Nucleus accumbens (tissue), 56 donors: Measurements from ENCODE around the gene GPR37.

Experiments used
- DNase-seq, 56 donors: peaks; one replicate each; lab custom pipeline; 2025; lab: John Stamatoyannopoulos, UW

Gene GPR37

DNA sequence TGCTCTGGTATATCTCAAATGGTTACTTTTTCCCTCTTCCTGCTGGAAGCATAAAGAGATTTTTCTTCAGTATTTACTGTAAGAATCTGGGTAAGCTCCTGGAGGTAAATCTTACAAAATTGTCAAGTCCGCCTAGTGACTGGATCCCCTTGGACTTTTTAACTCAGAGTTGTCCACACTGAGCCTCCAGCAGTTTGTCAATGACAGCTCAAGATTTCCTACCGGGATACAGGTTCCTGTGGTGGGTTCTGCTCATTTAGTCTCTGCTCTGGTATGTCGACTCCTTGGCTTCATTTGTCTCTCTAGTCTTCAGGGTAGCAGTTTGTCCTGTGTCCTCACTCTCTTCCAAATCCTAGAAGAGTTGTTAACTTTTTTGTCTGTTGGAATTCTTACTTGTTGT lies 27.0 kb downstream of the GPR37 start:
- DNase-seq: no peak

DNA sequence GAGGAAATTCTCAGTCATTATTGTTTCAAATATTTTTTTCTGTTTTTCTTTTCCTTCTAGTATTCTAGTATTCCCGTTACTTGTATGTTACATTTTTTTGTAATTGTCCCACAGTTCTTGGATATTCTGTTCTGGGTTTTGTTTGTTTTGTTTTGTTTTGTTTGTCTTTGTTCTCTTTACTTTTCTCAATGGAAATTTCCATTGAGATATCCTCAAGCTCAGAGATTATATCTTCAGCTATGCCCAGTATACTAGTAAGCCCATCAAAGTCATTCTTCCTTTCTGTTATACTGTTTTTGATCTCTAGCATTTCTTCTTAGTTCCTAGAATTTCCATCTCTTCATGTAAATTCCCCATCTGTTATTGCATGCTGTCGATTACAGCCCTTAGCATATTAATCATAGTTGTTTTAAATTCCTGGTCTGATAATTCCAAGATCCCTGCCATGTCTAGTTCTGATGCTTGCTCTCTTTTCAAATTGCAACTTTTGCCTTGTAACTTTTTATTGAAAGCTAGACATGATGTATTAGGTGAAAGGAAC lies 27.8 kb downstream of the GPR37 start:
- no peak for DNase-seq

DNA sequence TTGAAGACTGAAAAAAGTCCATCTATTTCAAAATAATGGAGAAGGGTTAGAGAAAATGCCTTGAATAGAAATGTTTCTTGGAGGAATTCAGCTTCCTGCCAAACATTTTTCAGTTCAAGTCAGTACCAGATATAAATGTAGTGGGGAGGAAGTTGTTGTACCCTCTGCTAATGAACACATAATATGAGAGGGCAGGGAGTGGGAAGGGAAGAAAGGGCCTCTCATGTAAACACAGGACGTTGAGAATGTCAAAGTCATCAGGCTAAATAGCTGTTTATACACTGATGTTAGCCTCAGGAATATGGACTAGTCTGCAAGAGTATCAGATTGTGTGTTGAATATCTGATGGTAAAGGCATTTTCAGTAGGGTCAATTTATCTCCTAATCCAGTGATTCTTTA lies 37.0 kb downstream of the GPR37 start:
- DNase-seq: no peak

DNA sequence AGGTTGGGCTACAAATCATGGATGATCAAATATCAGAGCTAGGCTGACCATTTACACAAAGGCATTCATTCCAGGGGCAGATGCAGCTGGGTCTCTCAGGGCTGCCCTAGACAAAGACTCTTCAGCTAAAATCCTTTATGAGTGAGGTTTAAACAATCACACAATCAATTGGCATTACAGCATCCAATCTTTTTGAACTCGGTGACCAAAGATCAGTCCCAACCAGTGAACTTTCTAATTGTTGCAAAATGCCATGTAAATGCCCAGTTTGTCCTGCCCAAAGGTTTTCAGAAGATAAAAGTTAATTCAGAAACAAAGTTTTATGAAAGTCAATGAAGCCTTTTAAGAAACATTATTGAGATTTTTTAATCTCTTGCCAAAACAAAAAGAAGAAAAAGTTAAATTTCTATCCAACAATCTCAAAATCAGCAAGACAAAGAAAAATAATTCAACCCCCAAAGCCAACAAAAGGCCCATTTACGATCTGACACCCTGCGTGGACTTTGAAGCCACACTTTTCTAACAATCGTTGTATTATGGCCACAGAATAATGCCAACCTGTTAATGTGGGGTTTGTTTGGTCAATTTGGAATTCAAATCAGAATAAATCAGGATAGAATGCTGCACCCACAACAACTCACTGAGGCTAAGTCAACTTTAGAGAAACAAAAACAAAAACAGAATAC lies 40.9 kb downstream of the GPR37 start:
- DNase-seq: peak in 32 of 56 donors; percentile 7 to 75 (median 42)

DNA sequence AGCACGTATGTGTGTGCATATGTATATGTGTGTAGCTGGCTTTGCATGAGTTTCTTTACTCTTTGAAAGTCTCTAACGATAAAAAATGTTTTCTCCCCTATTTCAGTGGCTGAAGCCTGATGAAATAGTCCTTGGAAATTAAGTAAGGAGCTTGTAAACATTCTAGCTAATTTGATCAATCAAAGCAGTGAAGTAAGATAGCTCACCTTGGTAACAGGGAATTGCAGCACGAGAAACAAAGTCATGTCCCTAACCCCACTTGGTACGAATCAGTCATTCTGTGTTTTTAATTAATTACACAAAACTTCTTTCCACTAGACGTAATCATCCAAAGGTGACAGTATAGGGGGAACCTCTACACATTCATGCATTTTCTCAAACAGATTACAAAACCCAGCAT lies 41.5 kb downstream of the GPR37 start:
- no peak for DNase-seq

DNA sequence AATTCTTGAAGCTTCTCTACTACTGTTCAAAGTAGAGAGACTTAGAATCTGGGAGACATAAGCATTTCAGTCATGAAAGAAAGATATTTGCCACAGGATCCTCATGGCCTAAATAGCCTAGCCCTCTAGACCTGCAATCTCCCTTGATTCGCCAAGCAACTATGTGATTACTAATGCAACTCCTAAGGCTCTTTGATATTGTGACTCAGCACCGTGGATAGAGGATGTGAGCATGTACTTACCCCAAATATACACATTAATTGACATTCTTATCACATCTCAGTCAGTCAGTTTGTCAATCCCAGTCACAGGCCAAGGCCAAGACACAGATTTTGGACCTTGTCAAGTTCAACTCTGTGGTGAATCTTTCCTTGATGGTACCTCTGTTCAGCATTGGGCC lies 42.6 kb downstream of the GPR37 start:
- peak in 1 of 56 donors; percentile 24 for DNase-seq

DNA sequence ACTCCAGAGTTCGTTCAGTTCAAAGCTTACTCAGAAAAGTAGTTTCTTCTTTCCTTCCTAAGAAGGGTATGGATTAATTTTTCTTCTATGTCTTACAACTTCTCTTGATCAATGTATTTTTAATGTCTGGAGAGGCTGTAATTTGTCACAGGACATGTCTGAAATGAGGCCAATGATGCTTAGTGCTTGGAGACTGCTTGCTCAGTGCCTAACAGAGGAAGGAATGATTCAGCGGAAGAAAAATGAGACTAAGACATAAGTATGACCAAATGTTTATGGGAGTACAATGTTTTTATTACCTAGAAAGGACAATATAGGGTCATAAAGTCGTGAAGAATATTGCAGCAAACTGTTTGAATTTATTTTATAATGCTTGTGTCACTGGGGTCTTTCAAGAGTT lies 43.3 kb downstream of the GPR37 start:
- no peak for DNase-seq

DNA sequence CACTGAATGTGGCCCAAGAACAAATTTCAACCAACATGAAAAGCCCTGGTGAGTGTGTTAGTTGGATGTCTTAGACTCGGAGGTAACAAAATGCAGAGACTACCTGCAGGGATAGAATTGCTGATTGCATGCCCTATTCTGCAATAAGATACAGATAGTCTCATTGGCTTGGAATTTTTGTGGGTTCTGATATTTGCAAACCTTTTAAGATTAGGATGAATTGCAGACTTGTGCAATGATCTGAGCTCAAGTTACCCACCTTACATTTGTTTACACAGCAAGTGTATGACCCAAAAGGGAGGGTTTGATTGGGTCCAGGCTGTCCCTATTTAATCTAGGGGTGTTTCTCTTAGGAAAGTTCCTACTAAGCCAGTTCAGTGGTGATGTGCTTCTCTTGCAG lies 45.4 kb downstream of the GPR37 start:
- no peak for DNase-seq

DNA sequence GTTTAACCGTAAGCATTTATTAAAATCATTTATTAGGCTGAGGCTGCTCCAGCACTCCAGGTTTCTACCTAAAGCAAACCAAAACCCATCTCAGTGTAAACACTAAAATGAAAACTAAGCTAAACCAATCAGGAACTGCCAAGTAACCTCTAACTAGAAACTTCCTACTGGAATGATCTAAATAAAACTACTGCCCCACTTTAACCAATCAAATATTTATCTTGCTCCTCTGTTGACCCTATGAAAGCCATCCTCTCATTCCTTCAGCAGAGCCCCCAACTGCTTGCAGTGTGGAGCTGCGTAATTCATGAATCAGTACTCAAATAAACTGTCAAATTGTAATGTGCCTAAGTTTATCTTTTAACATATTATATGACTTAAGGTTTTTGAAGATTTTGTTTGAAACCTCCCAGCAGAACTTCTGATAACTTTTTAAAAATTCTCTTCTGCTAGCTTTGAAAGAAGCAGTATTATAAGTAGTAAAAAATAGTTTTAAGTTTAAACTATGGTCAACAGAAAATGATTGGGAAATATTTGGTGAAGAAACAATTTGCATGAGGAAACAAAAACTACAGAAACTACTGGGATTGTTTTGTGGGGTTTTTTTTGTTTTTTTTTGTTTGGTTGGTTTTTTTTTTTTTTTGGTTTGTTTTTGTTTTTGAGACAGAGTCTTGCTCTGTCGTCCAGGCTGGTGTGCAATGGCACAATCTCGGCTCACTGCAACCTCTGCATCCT lies 47.4 kb downstream of the GPR37 start:
- DNase-seq: no peak

DNA sequence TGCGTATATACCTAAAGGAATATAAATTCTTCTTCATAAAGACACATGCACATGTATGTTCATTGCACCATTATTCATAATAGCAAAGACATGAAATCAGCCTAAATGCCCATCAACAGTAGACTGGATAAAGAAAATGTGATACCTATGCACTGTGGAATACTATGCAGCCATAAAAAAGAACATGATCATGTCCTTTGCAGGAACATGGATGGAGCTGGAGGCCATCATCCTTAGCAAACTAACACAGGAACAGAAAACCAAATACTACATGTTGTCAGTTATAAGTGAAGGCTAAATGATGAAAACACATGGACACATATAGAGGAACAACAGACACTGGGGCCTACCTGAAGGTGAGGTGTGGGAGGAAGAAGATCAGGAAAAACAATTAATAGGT lies 48.7 kb downstream of the GPR37 start:
- no peak for DNase-seq

DNA sequence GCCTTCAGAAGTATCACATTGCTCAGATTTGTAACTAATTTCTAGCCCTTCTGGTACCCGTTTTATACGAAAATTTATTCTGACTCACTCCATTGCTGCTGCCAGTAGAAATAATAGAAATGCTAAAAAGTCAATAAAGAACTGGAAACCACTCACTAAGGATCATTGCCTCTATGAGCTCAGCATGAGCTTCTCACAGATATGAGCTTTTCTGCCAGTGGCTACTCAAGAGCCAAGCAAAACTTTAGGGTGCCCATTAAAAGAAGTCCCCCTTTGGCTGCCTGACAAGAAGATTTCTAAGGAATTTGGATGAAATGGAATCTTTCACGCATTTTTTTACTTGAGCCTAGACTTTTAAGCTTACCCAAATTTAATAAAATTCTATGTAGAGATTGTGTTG lies 52.5 kb downstream of the GPR37 start:
- no peak for DNase-seq

DNA sequence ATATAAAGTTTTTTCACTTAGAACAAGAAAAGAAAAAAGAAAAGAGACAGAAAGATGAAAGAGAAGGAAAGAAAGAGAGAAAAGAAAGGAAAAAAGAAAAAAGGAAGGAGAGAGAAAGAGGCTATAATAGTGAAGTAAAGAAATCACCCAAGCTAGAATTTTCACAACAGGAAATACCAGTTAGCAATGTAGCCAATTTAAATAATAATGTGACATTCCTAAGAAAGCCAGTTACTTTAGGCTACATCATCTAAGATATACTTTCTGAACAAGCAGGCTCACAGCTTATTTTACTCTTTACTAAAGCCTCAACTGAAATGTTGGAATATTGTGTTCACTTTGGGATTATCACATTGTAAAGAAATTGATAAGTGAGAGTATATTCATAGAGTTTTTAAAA lies 53.6 kb downstream of the GPR37 start:
- no peak for DNase-seq

DNA sequence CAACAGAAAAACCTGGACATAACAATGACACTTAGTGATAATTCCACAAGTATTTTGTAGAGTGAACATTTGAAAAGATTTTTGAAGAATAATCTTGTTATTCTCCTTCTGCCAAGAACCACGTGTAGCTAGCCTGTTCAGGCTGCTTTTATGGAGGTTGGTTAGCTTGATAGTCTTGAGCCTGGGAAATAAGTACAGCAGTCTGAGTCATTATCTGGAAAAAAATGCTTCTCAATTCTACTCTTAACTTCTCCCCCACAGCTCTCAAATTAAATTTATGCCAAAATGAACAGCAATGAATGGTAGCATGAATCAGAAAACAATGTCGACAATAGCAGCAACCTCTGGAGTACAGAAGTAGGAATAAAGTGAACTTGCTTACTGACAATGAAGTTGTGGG lies 63.2 kb downstream of the GPR37 start:
- peak in 4 of 56 donors; percentile 8 to 35 (median 18) for DNase-seq

DNA sequence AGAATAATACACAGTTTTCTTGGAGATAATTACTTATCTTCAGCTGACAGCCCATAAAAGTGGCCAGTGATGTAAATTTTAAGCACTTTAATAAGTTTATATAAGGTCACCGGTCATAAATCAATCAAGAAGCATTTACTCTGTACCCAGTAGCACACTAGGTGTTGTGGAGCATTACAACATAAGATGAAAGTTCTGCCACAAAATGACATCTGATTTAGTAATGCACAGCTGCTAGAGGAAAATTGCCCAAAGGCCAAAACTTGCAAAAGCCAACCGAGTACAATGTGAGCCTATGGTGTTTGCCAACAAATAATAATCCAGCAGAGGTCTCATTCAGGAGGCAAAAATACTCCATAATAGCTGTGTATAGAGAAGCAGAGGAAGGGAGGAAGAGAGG lies 63.6 kb downstream of the GPR37 start:
- peak in 22 of 56 donors; percentile 1 to 66 (median 26) for DNase-seq

DNA sequence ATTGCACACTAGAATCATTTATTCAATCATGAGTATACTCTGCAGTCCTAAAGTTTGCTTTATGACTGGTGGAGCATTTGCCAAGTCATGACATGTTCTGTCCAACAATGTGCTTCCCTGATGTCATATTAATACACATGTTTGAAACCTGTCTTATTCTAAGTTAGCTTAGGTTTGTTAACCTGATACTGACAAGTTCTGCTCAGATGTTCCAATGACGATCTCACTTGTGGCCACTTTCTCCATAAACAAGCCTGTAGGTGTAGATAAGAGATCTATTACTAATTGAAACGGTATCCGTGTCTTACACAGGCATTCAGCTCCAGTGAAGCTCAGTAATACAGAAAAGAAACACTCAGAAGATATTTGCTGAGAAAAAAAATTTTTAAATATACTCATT lies 64.9 kb downstream of the GPR37 start:
- no peak for DNase-seq

DNA sequence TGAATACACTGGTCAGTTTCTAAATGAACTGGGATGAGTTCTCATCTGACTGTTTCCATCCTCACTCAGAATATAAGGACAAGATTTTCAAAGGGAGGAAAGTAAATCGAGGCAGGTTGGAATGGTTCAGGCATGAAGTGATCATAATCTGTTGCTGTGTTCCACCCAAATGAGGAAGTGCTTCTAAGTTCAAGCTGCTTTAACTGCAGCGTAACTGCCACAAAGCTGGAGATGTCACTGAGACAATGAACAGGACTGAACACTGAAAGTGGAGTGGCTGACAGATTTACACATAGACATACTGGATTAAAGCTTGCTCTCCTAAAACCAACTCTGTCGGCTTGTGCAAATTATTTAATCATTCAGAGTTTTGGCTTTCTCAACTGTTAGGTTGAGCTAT lies 66.6 kb downstream of the GPR37 start:
- DNase-seq: no peak

DNA sequence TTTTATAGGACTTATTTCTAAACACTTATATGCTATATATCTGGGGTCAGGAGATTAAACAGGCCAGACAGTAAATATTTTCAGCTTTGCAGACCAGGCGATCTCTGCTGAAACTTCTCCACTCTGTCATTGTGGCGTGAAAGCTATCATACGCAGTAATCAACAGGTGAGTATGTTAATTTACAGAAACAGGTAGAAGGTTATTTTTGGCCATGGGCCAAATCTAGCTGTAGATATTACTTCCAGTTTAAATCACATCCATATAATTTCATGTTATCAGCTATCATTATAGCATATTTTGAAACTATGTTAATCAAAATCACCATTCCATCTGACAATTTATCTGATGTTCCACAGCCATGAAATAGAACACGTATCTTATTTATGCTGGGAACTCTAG lies 67.8 kb downstream of the GPR37 start:
- DNase-seq: no peak
